ENCODE results near the gene BNIP1. TPM values are rescaled to one million over a fixed set of nuclear protein-coding genes. Genes with fewer than 3 reads are reported as not detected.

Gene BNIP1
- total RNA-seq, 2 donors from 2014 or later = 11.4 to 17.2 TPM

- no peaks in the 10 kb centered on the region for H3K27me3 ChIP-seq
- H3K36me3 ChIP-seq = no peaks in the 10 kb centered on the region
- intact Hi-C loops (cut with DNase I) = no loop called here
- H3K9me3 ChIP-seq = no peaks in the 10 kb centered on the region
- H3K9ac ChIP-seq (ENCODE audit: low read depth in 2 of 2, low read length in 2 of 2) = no peak overlapping the region
- TF ChIP-seq, protein P1, sequence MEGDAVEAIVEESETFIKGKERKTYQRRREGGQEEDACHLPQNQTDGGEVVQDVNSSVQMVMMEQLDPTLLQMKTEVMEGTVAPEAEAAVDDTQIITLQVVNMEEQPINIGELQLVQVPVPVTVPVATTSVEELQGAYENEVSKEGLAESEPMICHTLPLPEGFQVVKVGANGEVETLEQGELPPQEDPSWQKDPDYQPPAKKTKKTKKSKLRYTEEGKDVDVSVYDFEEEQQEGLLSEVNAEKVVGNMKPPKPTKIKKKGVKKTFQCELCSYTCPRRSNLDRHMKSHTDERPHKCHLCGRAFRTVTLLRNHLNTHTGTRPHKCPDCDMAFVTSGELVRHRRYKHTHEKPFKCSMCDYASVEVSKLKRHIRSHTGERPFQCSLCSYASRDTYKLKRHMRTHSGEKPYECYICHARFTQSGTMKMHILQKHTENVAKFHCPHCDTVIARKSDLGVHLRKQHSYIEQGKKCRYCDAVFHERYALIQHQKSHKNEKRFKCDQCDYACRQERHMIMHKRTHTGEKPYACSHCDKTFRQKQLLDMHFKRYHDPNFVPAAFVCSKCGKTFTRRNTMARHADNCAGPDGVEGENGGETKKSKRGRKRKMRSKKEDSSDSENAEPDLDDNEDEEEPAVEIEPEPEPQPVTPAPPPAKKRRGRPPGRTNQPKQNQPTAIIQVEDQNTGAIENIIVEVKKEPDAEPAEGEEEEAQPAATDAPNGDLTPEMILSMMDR (IDR thresholded peaks at IDR 0.05) = no peak
- H3K4me1 ChIP-seq = no peaks in the 10 kb centered on the region
- no peak overlapping the region for H3K27ac ChIP-seq
- DNase-seq = no peak
- H3K4me3 ChIP-seq = no peak overlapping the region
These were observed 57.4 kb downstream of the BNIP1 start for GRCh38 chr5:173201636-173202265.

- DNase-seq = no peak
- no peak overlapping the region for H3K9ac ChIP-seq (ENCODE audit: low read depth in 2 of 2, low read length in 2 of 2)
- H3K9me3 ChIP-seq = no peaks in the 10 kb centered on the region
- no peaks in the 10 kb centered on the region for H3K36me3 ChIP-seq
- intact Hi-C loops (cut with DNase I) = no loop called here
- H3K4me3 ChIP-seq = no peak overlapping the region
- no peaks in the 10 kb centered on the region for H3K4me1 ChIP-seq
- TF ChIP-seq, protein P1 (IDR thresholded peaks at IDR 0.05) = no peak
- H3K27ac ChIP-seq = no peak overlapping the region
- H3K27me3 ChIP-seq = no peaks in the 10 kb centered on the region
These were observed 58.0 kb downstream of the BNIP1 start for GRCh38 chr5:173202266-173202875.

- H3K9me3 ChIP-seq = no peaks in the 10 kb centered on the region
- H3K4me1 ChIP-seq = no peaks in the 10 kb centered on the region
- DNase-seq = peak; percentile 25
- no peak overlapping the region for H3K9ac ChIP-seq (ENCODE audit: low read depth in 2 of 2, low read length in 2 of 2)
- intact Hi-C loops (cut with DNase I) = no loop called here
- TF ChIP-seq, protein P1 (IDR thresholded peaks at IDR 0.05) = peak; percentile 51
- H3K4me3 ChIP-seq = no peak overlapping the region
- no peaks in the 10 kb centered on the region for H3K27me3 ChIP-seq
- no peak overlapping the region for H3K27ac ChIP-seq
- no peaks in the 10 kb centered on the region for H3K36me3 ChIP-seq
These were observed 60.1 kb downstream of the BNIP1 start for GRCh38 chr5:173204185-173204979.

DNA sequence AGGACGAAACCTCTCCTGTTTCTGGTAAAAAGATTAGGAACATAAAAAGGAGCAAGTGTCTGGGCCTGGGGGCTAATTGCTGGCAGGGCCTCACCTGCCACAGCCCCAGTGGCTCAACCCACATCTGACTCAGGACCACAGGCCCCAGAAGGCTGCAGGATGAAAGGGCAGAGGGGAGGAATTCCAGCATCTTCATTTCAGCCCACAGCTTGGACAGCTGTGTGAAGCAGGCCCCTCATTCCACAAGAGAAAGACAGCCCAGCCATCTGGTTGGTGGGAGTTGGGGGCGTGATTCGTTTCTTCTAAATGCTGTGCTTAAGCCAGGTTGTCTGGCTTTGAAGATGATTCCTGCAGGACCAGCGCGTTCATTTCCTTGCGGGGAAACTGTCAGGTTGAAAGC is 61.6 kb downstream of the BNIP1 start:
- no peaks in the 10 kb centered on the region for H3K9me3 ChIP-seq
- TF ChIP-seq, protein P1 (IDR thresholded peaks at IDR 0.05) = no peak
- H3K27me3 ChIP-seq = no peaks in the 10 kb centered on the region
- intact Hi-C loops (cut with DNase I) = loop anchor here (2.0 kb wide), 1 partner anchor 227 kb away; no protein-coding TSS in a partner anchor
- H3K4me1 ChIP-seq = no peaks in the 10 kb centered on the region
- no peak overlapping the region for H3K27ac ChIP-seq
- no peak for DNase-seq
- H3K36me3 ChIP-seq = no peaks in the 10 kb centered on the region
- no peak overlapping the region for H3K4me3 ChIP-seq
- H3K9ac ChIP-seq (ENCODE audit: low read depth in 2 of 2, low read length in 2 of 2) = no peak overlapping the region

DNA sequence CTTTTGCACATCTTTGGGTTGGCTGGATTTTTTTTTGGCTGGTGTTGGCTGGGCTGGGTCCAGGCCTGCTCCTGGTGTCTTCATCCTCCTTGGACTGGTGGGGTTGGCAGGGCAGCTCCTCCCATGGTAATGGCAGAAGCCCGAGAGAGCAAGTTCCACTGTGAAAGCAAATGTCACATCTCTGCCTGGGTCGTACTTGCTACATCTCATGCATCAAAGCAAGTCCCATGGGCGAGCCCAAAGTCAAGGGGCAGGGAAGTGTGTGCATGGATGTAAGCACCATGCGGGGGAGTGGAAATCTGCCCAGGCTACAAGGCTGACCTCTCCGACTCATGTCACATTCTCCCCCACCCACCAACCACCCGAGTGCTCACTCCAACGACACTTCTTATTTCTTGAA is 64.0 kb downstream of the BNIP1 start:
- H3K9me3 ChIP-seq = no peaks in the 10 kb centered on the region
- H3K4me1 ChIP-seq = no peaks in the 10 kb centered on the region
- H3K9ac ChIP-seq (ENCODE audit: low read depth in 2 of 2, low read length in 2 of 2) = no peak overlapping the region
- H3K27ac ChIP-seq = no peak overlapping the region
- intact Hi-C loops (cut with DNase I) = no loop called here
- TF ChIP-seq, protein P1 (IDR thresholded peaks at IDR 0.05) = no peak
- no peaks in the 10 kb centered on the region for H3K36me3 ChIP-seq
- no peak for DNase-seq
- no peak overlapping the region for H3K4me3 ChIP-seq
- no peaks in the 10 kb centered on the region for H3K27me3 ChIP-seq
